Endothelial cell of umbilical vein (primary cell): ENCODE data around the gene CDK6.
A peak's percentile ranks its signal among the peaks of the same experiment; 100 is the strongest.

Source experiments
- CTCF ChIP-seq, 2 donors: IDR thresholded peaks; 1 replicate in 1 of 2; 2 replicates in 1 of 2; pipeline ENCODE4 v1.5.1; 2011; ENCODE audit warnings: low read length in 2 of 2, mild to moderate bottlenecking in 2 of 2, moderate library complexity in 2 of 2, control low read depth in 1 of 2, inconsistent platforms in 1 of 2, low read depth in 1 of 2; ENCODE audit not compliant: insufficient read depth in 1 of 2; ENCODE audit errors: extremely low read depth in 1 of 2
- EZH2 ChIP-seq: IDR thresholded peaks from 2 replicates; pipeline ENCODE4 v1.6.1; 2012; ENCODE audit warnings: borderline replicate concordance, low read depth, mild to moderate bottlenecking, moderate library complexity, low read length, inconsistent platforms; ENCODE audit not compliant: severe bottlenecking
- MAX ChIP-seq: IDR thresholded peaks from 2 replicates; pipeline ENCODE4 v1.6.1; 2011; ENCODE audit not compliant: insufficient read depth, insufficient read length
- MYC ChIP-seq: IDR thresholded peaks from one replicate; pipeline ENCODE4 v1.6.1; 2011; ENCODE audit warnings: mild to moderate bottlenecking, low read depth, low read length
- POLR2A ChIP-seq: IDR thresholded peaks from 2 replicates; pipeline ENCODE4 v1.6.1; 2012; ENCODE audit warnings: low read depth, mild to moderate bottlenecking, control low read depth, low read length
- POLR2AphosphoS5 ChIP-seq: IDR thresholded peaks from 2 replicates; pipeline ENCODE4 v1.6.1; 2012; ENCODE audit warnings: low read depth, mild to moderate bottlenecking, control low read depth, low read length, moderate library complexity; ENCODE audit not compliant: insufficient read depth

GRCh38 chr7:92645114-92646061 is 191.0 kb downstream of the CDK6 start:
- TF ChIP-seq MYC = no peak
- TF ChIP-seq CTCF (IDR thresholded peaks at IDR 0.05; ENCODE audit: extremely low read depth in 1 of 2, insufficient read depth in 1 of 2, low read depth in 1 of 2, low read length in 2 of 2) = no peak
- TF ChIP-seq MAX = no peak
- TF ChIP-seq EZH2 = no peak
- no peak for TF ChIP-seq POLR2A
- TF ChIP-seq POLR2AphosphoS5 = peak; percentile 37
